ENCODE measurements around the gene LHFPL3. TPM values are rescaled to one million over a fixed set of nuclear protein-coding genes. Genes with fewer than 3 reads are reported as not detected.

Gene LHFPL3
- total and polyA plus RNA-seq, 9 of the 15 experiments (the other 6 are each of a cell fraction or from before 2014, with no cell fraction given) = 0.21 to 0.52 TPM; not detected in 7

- Histone ChIP-seq H3K9ac (ENCODE audit: insufficient read depth in 1 of 2, low read depth in 2 of 2, low read length in 2 of 2) (no peak overlapping the region), H3K4me3 (no peak overlapping the region), H3K9me3 (replicated peaks; ENCODE audit: control insufficient read depth, insufficient read depth, low read depth, low read length) (no peaks in the 10 kb centered on the region), H4K20me1 (replicated peaks; ENCODE audit: control insufficient read depth, insufficient read depth, low read length) (no peaks in the 10 kb centered on the region), H3K36me3 (ENCODE audit: control insufficient read depth, insufficient read depth, low read length) (no peaks in the 10 kb centered on the region), H2AFZ (ENCODE audit: low read depth, low read length) (no peak overlapping the region), H3K27me3 (ENCODE audit: control insufficient read depth in 2 of 2, insufficient read depth in 2 of 2, low read length in 2 of 2) (peaks cover 2 to 4% of the 10 kb centered on the region in 2 experiments; a peak in 1 of 5 replicates), H3K27ac (ENCODE audit: extremely low read depth, low read depth, low read length) (no peak overlapping the region), H3K4me1 (replicated peaks in 1 of 2; ENCODE audit: control insufficient read depth in 2 of 2, insufficient read depth in 2 of 2, low read length in 2 of 2) (no peaks in the 10 kb centered on the region), H3K79me2 (ENCODE audit: control insufficient read depth, insufficient read depth, low read length) (no peaks in the 10 kb centered on the region), H3K4me2 (ENCODE audit: insufficient read depth, low read length) (no peak overlapping the region), H3K9me1 (ENCODE audit: control insufficient read depth, insufficient read depth, low read length) (no peaks in the 10 kb centered on the region)
- 2% methylated on average over 5 of the region's 5 CpGs for WGBS (ENCODE audit: insufficient coverage, low coverage, missing lambda C conversion rate)
- ChIA-PET CTCF (ENCODE audit: low intra/inter-chr PET ratio) (no interaction called here), POLR2A (no interaction called here)
- DNase-seq (ENCODE audit: extremely low read depth in 1 of 4, low spot score in 3 of 4) (no peak), FAIRE-seq (no peak), ATAC-seq (no peak)
- in situ Hi-C loops (cut with MboI) (no loop called here), intact Hi-C loops (cut with micrococcal nuclease) (no loop called here)
- BruUV-seq (replicated peaks) = no TSS peak
- TF ChIP-seq C11orf30 (IDR thresholded peaks at IDR 0.05; ENCODE audit: low read depth) (peak; percentile 71), STAT5B (CRISPR knock-in tag; IDR thresholded peaks at IDR 0.05) (no peak), ZNF197 (CRISPR knock-in tag; IDR thresholded peaks at IDR 0.05; ENCODE audit: low read depth) (no peak), XRCC4 (IDR thresholded peaks at IDR 0.05; ENCODE audit: extremely low read depth, insufficient read depth, insufficient read length) (no peak), NR4A1 (CRISPR knock-in tag; IDR thresholded peaks at IDR 0.05) (no peak), NR4A1 (tag; IDR thresholded peaks at IDR 0.05) (no peak), OTX1 (CRISPR knock-in tag; IDR thresholded peaks at IDR 0.05) (no peak), CXXC5 (CRISPR knock-in tag; IDR thresholded peaks at IDR 0.05) (no peak), EP400 (IDR thresholded peaks at IDR 0.05) (no peak), MAFF (IDR thresholded peaks at IDR 0.05; ENCODE audit: low read length) (peak; percentile 76), GTF2F1 (IDR thresholded peaks at IDR 0.05; ENCODE audit: low read depth, low read length) (no peak), MAFG (tag; conservative IDR thresholded peaks at IDR 0.05) (peak; percentile 72), ZNF584 (CRISPR knock-in tag; IDR thresholded peaks at IDR 0.05; ENCODE audit: low read depth) (no peak), ZNF316 (IDR thresholded peaks at IDR 0.05) (peak; percentile 87), MAFK (IDR thresholded peaks at IDR 0.05; ENCODE audit: low read length) (peak; percentile 65), MCM5 (IDR thresholded peaks at IDR 0.05; ENCODE audit: low read depth) (no peak), HMG20B (CRISPR knock-in tag; IDR thresholded peaks at IDR 0.05) (no peak)
- TF ChIP-seq, protein P1, sequence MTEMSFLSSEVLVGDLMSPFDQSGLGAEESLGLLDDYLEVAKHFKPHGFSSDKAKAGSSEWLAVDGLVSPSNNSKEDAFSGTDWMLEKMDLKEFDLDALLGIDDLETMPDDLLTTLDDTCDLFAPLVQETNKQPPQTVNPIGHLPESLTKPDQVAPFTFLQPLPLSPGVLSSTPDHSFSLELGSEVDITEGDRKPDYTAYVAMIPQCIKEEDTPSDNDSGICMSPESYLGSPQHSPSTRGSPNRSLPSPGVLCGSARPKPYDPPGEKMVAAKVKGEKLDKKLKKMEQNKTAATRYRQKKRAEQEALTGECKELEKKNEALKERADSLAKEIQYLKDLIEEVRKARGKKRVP (CRISPR knock-in tag; IDR thresholded peaks at IDR 0.05) = no peak
Measured at GRCh38 chr7:104661575-104661974, 333.2 kb downstream of the LHFPL3 start.

Data from K562 (cell line).